ENCODE data around the gene TMEM100. TPM values are rescaled to one million over a fixed set of nuclear protein-coding genes. Genes with fewer than 3 reads are reported as not detected.

Gene TMEM100
- total RNA-seq, 4 donors from 2014 or later, result 0.39 to 87.9 (median 6.1) TPM

DNA sequence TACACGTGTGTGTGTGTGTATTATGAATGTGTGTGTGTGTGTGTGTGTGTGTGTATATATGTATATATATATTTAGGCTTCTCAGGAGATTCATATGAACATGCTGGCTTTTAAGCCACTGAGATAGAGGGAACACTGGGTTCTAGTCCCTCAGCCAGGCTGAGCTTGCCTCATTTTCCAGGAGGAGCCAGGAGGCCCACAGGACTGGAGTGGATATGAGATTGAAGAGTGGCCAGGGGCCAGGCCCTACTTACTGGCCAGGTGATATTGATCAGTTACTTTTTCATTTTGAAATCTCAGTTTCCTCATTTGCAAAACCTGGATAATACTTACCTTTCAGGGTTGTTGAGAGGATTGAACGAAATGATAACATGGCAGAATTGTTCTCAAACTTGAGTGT, 34.0 kb upstream of the TMEM100 start:
- peaks cover 0 to 8% of the 10 kb centered on the region in 2 donors for H3K36me3 ChIP-seq
- DNase-seq (no peak), ATAC-seq (no peak)
- H3K27me3 ChIP-seq, result no peaks in the 10 kb centered on the region
- no peaks in the 10 kb centered on the region for H3K9me3 ChIP-seq
- in situ Hi-C loops (cut with MboI; ENCODE audit: low sequenced_read_pairs in 4 of 4) (no loop called here), intact Hi-C loops (cut with DNase I; ENCODE audit: low total_unique reads) (no loop called here)
- no peak overlapping the region for H3K27ac ChIP-seq
- TF ChIP-seq CTCF (IDR thresholded peaks at IDR 0.05 in 4 of 5, conservative IDR thresholded peaks at IDR 0.05 in 1 of 5), result no peak
- TF ChIP-seq POLR2A (IDR thresholded peaks at IDR 0.05), result no peak
- peaks cover 3 to 24% of the 10 kb centered on the region in 2 donors for H3K4me1 ChIP-seq
- no peak overlapping the region for H3K4me3 ChIP-seq

DNA sequence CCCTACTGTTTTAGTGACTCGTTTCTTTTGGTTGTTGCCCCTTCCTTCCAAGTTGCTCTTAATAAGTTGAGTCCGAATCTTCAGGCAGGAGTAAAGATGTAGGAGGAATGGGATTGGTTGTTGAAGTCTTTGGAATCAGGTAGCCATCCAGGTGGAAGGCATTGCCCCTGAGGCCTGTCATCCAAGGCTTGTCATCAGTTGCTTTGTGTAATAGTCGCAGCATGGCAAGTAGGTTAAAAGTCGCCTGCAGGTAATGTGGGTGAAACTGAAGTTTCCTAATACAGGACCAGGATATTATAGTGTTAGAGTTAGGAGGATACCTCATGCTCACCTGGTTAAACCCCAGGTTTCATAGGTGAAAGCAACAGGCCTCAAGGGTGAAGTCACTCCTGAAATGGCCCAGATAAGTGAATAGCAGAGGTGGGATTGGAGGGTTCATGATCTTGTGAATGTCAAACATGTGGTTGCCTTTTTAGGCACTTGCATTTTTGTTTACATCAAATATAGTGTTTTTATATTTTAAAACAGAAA, 29.1 kb upstream of the TMEM100 start:
- TF ChIP-seq POLR2A (IDR thresholded peaks at IDR 0.05), result no peak
- TF ChIP-seq CTCF (IDR thresholded peaks at IDR 0.05 in 4 of 5, conservative IDR thresholded peaks at IDR 0.05 in 1 of 5), result no peak
- H3K9me3 ChIP-seq, result no peaks in the 10 kb centered on the region
- intact Hi-C loops (cut with DNase I; ENCODE audit: low total_unique reads) (no loop called here), in situ Hi-C loops (cut with MboI; ENCODE audit: low sequenced_read_pairs in 4 of 4) (no loop called here)
- no peak for DNase-seq
- no peak for ATAC-seq
- peak overlapping the region; percentile 84 to 92 (median 87) for H3K27ac ChIP-seq
- H3K4me1 ChIP-seq, result peaks cover 6 to 14% of the 10 kb centered on the region in 2 donors
- peak overlapping the region; percentile 79 to 95 (median 81) for H3K4me3 ChIP-seq
- no peaks in the 10 kb centered on the region for H3K27me3 ChIP-seq
- H3K36me3 ChIP-seq, result peaks cover 0 to 8% of the 10 kb centered on the region in 2 donors

DNA sequence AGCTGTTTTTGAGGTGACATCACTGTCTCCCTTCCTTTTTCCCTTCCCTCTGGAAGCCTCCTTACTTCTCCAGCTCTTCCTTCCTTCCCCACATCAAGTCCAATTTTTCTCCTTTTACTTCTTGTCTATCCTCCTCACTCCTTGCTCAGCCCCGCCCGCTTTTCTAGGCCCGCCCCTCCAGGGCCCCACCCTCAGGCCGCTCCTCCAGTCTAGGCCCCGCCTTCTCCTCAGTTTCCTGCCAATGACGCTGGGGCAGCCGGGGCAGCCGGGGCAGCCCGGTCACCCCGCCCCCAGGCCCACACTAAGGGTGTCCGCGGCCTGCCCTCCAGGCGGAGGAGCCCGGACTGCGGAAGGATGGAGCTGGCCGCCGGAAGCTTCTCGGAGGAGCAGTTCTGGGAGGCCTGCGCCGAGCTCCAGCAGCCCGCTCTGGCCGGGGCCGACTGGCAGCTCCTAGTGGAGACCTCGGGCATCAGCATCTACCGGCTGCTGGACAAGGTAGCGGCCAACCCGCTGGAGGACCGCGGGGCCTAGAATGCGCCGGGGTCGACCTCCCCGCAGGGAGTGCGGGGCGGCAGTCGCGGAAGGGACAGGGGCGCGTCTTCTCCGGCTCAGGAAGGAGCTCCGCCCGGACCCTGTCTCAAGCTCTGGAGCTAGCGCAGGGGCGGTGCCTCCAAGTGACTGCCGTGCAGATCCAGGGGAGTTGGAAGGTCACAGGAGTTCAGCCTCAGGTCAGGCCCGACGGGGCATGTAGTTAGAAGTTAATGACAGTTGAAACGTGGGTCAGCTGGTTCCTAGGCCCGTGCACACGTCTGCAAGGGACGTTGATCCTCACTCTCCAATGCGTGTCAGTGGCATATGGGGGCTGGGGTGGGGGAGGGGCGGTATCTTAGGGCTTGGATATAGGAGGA, 28.3 kb upstream of the TMEM100 start, which contains the start of gene PCTP:
Gene PCTP, plus strand, starts transcription at position 302 of the 908 bp plus-strand sequence. Its CDS starts 53 bp downstream, at position 355.
- intact Hi-C loops (cut with DNase I; ENCODE audit: low total_unique reads), result no loop called here
- DNase-seq (peak; percentile 89 to 91), ATAC-seq (peak; percentile 97 to 98)
- TF ChIP-seq POLR2A (IDR thresholded peaks at IDR 0.05), result peak; percentile 77 to 90
- peak; percentile 27 to 57 (median 45) for TF ChIP-seq CTCF (IDR thresholded peaks at IDR 0.05 in 4 of 5, conservative IDR thresholded peaks at IDR 0.05 in 1 of 5)
- peaks cover 6 to 14% of the 10 kb centered on the region in 2 donors for H3K4me1 ChIP-seq
- H3K9me3 ChIP-seq, result no peaks in the 10 kb centered on the region
- peak within 1 kb of the TSS; percentile 79 to 95 (median 81) for H3K4me3 ChIP-seq
- H3K27ac ChIP-seq, result peak within 1 kb of the TSS; percentile 84 to 92 (median 87)
- H3K36me3 ChIP-seq, result peaks cover 0 to 8% of the 10 kb centered on the region in 2 donors
- in situ Hi-C loops (cut with MboI; ENCODE audit: low sequenced_read_pairs in 4 of 4), result no loop called here
- no peaks in the 10 kb centered on the region for H3K27me3 ChIP-seq

GRCh38 chr17:55749985-55750384, 27.3 kb upstream of the TMEM100 start:
- in situ Hi-C loops (cut with MboI; ENCODE audit: low sequenced_read_pairs in 4 of 4) (no loop called here), intact Hi-C loops (cut with DNase I; ENCODE audit: low total_unique reads) (no loop called here)
- no peak for TF ChIP-seq CTCF (IDR thresholded peaks at IDR 0.05 in 4 of 5, conservative IDR thresholded peaks at IDR 0.05 in 1 of 5)
- peaks cover 0 to 8% of the 10 kb centered on the region in 2 donors for H3K36me3 ChIP-seq
- no peak overlapping the region for H3K4me3 ChIP-seq
- H3K4me1 ChIP-seq, result peaks cover 6 to 14% of the 10 kb centered on the region in 2 donors
- H3K27ac ChIP-seq, result peak overlapping the region in 2 of 4 donors; percentile 85 to 89
- DNase-seq, result no peak
- H3K27me3 ChIP-seq, result no peaks in the 10 kb centered on the region
- no peaks in the 10 kb centered on the region for H3K9me3 ChIP-seq
- ATAC-seq, result no peak
